Activated CD4-positive, alpha-beta memory T cell treated with anti-CD3 and anti-CD28 coated beads, Interleukin-2, amount 10 ng/mL, durations not matched to agents 7 days and 5 days (primary cell): ENCODE results near the gene SMIM24. TPM values are rescaled to one million over a fixed set of nuclear protein-coding genes. Genes with fewer than 3 reads are reported as not detected.

Experiments
- CTCF ChIA-PET: fragments of 350-600 bp; sonication (Branson Sonifier 250); formaldehyde crosslinking; loops from one replicate; lab custom pipeline; 2021; ENCODE audit warnings: antibody characterized with exemption, inconsistent platforms; lab: Charles Lee
- POLR2A ChIA-PET: fragments of 350-600 bp; sonication (Branson Sonifier 250); formaldehyde crosslinking; loops from one replicate; lab custom pipeline; 2021; ENCODE audit warnings: antibody characterized with exemption; lab: Charles Lee
- DNase-seq: peaks from one replicate; pipeline ENCODE4 v3.0.0-alpha.2; 2020
- H3K27ac Mint-ChIP-seq: one replicate; pipeline ENCODE4 v1.8.0; 2021; ENCODE audit warnings: mild to moderate bottlenecking, mixed read lengths
- H3K27me3 Mint-ChIP-seq: one replicate; pipeline ENCODE4 v1.8.0; 2021; ENCODE audit warnings: mixed read lengths
- H3K36me3 Mint-ChIP-seq: one replicate; pipeline ENCODE4 v1.8.0; 2021; ENCODE audit warnings: low read depth, mixed read lengths
- H3K4me1 Mint-ChIP-seq: one replicate; pipeline ENCODE4 v1.8.0; 2021; ENCODE audit warnings: mixed read lengths
- H3K4me3 Mint-ChIP-seq: one replicate; pipeline ENCODE4 v1.8.0; 2021; ENCODE audit warnings: mild to moderate bottlenecking, mixed read lengths
- H3K9me3 Mint-ChIP-seq: one replicate; pipeline ENCODE4 v1.8.0; 2021; ENCODE audit warnings: mixed read lengths
- total RNA-seq, 2 experiments: library from RNA; stranded (reverse); gene quantifications; one replicate each; pipeline ENCODE4 v1.2.3, GENCODE V29; 2021

SMIM24 gene
- total RNA-seq, 2 experiments from 2014 or later, result not detected

GRCh38 chr19:3500429-3501101 is 20.2 kb upstream of the SMIM24 start, which contains the start of gene DOHH:
Gene DOHH (minus strand): TSS chr19:3500674. CDS start chr19:3496814, 3,860 bp downstream.
- peak within 1 kb of the TSS; percentile 95 for H3K27ac Mint-ChIP-seq

GRCh38 chr19:3499738-3500428 is 19.6 kb upstream of the SMIM24 start:
- H3K27me3 Mint-ChIP-seq, result no peaks in the 10 kb centered on the region
- DNase-seq, result no peak
- no peaks in the 10 kb centered on the region for H3K9me3 Mint-ChIP-seq
- H3K4me1 Mint-ChIP-seq, result peaks cover 36% of the 10 kb centered on the region
- H3K4me3 Mint-ChIP-seq, result peak overlapping the region; percentile 88
- CTCF ChIA-PET, result interaction anchor here (0.6 to 3.4 kb wide), 3 partner anchors 15 to 27 kb away, joined by 5 to 23 read pairs (median 5); no protein-coding TSS in a partner anchor
- POLR2A ChIA-PET, result interaction anchor here (1.0 to 1.8 kb wide), 6 partner anchors 10 to 485 kb away, joined by 3 to 8 read pairs (median 4); partner anchors contain the start of genes EEF2, MFSD12 and SMIM24
- H3K36me3 Mint-ChIP-seq, result peaks cover 23% of the 10 kb centered on the region
- peak overlapping the region; percentile 95 for H3K27ac Mint-ChIP-seq

More at GRCh38 chr19:3500429-3501101, 20.2 kb upstream of the SMIM24 start, which contains the start of gene DOHH:
- peaks cover 36% of the 10 kb centered on the region for H3K4me1 Mint-ChIP-seq
- H3K4me3 Mint-ChIP-seq, result peak within 1 kb of the TSS; percentile 88
- peak; percentile 96 for DNase-seq
- H3K9me3 Mint-ChIP-seq, result no peaks in the 10 kb centered on the region
- ChIA-PET CTCF (interaction anchor here (0.5 to 3.4 kb wide), 6 partner anchors 12 to 123 kb away, joined by 3 to 23 read pairs (median 4); partner anchors contain the start of gene SMIM44), POLR2A (interaction anchor here (1.0 to 1.8 kb wide), 7 partner anchors 10 to 485 kb away, joined by 3 to 8 read pairs (median 4); partner anchors contain the start of genes EEF2, MFSD12 and SMIM24)
- peaks cover 19% of the 10 kb centered on the region for H3K36me3 Mint-ChIP-seq
- H3K27me3 Mint-ChIP-seq, result no peaks in the 10 kb centered on the region

- Mint-ChIP-seq H3K27ac (no peak overlapping the region), H3K9me3 (no peaks in the 10 kb centered on the region), H3K4me1 (peaks cover 39% of the 10 kb centered on the region), H3K27me3 (no peaks in the 10 kb centered on the region), H3K4me3 (no peak overlapping the region), H3K36me3 (peaks cover 24% of the 10 kb centered on the region)
- ChIA-PET CTCF (interaction anchor here (1.1 kb wide), 1 partner anchor 68 kb away, joined by 3 read pairs; no protein-coding TSS in a partner anchor), POLR2A (interaction anchor here (0.6 kb wide), 1 partner anchor 217 kb away, joined by 3 read pairs; no protein-coding TSS in a partner anchor)
- no peak for DNase-seq
These were observed 17.6 kb upstream of the SMIM24 start for GRCh38 chr19:3497757-3498520.

- CTCF ChIA-PET, result interaction anchor here (0.6 kb wide), 1 partner anchor 8 kb away, joined by 7 read pairs; no protein-coding TSS in a partner anchor
- POLR2A ChIA-PET, result no interaction called here
These were observed 16.3 kb upstream of the SMIM24 start for GRCh38 chr19:3496392-3497273.

GRCh38 chr19:3494559-3494958 is 14.2 kb upstream of the SMIM24 start:
- Mint-ChIP-seq H3K36me3 (peaks cover 27% of the 10 kb centered on the region), H3K27me3 (no peaks in the 10 kb centered on the region), H3K4me1 (peaks cover 27% of the 10 kb centered on the region), H3K27ac (peak overlapping the region; percentile 35), H3K9me3 (no peaks in the 10 kb centered on the region), H3K4me3 (no peak overlapping the region)
- ChIA-PET POLR2A (interaction anchor here (0.7 to 1.0 kb wide), 4 partner anchors 12 to 544 kb away, joined by 3 to 4 read pairs (median 3); no protein-coding TSS in a partner anchor), CTCF (interaction anchor here (0.6 to 2.0 kb wide), 5 partner anchors 9 to 348 kb away, joined by 3 to 24 read pairs (median 3); partner anchors contain the start of gene MRPL54)
- DNase-seq, result peak; percentile 45

More at GRCh38 chr19:3496392-3497273, 16.3 kb upstream of the SMIM24 start:
- Mint-ChIP-seq H3K36me3 (peaks cover 27% of the 10 kb centered on the region), H3K9me3 (no peaks in the 10 kb centered on the region), H3K4me1 (peaks cover 39% of the 10 kb centered on the region), H3K4me3 (no peak overlapping the region), H3K27ac (no peak overlapping the region), H3K27me3 (no peaks in the 10 kb centered on the region)
- DNase-seq, result no peak

GRCh38 chr19:3494051-3494450 is 13.7 kb upstream of the SMIM24 start:
- Mint-ChIP-seq H3K4me3 (no peak overlapping the region), H3K9me3 (no peaks in the 10 kb centered on the region), H3K36me3 (peaks cover 25% of the 10 kb centered on the region), H3K27me3 (no peaks in the 10 kb centered on the region), H3K27ac (no peak overlapping the region), H3K4me1 (peaks cover 24% of the 10 kb centered on the region)
- CTCF ChIA-PET, result interaction anchor here (0.6 to 2.0 kb wide), 4 partner anchors 9 to 347 kb away, joined by 3 to 24 read pairs (median 3); no protein-coding TSS in a partner anchor
- DNase-seq, result peak; percentile 45
- POLR2A ChIA-PET, result interaction anchor here (0.7 to 1.0 kb wide), 2 partner anchors 12 to 13 kb away, joined by 3 to 4 read pairs; no protein-coding TSS in a partner anchor

- Mint-ChIP-seq H3K36me3 (peaks cover 24% of the 10 kb centered on the region), H3K4me3 (no peak overlapping the region), H3K27me3 (no peaks in the 10 kb centered on the region), H3K27ac (peak overlapping the region; percentile 26), H3K9me3 (no peaks in the 10 kb centered on the region), H3K4me1 (peaks cover 20% of the 10 kb centered on the region)
- ChIA-PET POLR2A (interaction anchor here (1.0 kb wide), 1 partner anchor 13 kb away, joined by 3 read pairs; no protein-coding TSS in a partner anchor), CTCF (interaction anchor here (0.6 to 2.0 kb wide), 2 partner anchors 9 to 347 kb away, joined by 3 to 24 read pairs; no protein-coding TSS in a partner anchor)
- no peak for DNase-seq
These were observed 13.3 kb upstream of the SMIM24 start for GRCh38 chr19:3493651-3494050.

- H3K36me3 Mint-ChIP-seq, result peaks cover 22% of the 10 kb centered on the region
- peaks cover 16% of the 10 kb centered on the region for H3K4me1 Mint-ChIP-seq
- no peak overlapping the region for H3K27ac Mint-ChIP-seq
- CTCF ChIA-PET, result no interaction called here
- DNase-seq, result no peak
- POLR2A ChIA-PET, result no interaction called here
- H3K9me3 Mint-ChIP-seq, result no peaks in the 10 kb centered on the region
- no peak overlapping the region for H3K4me3 Mint-ChIP-seq
- H3K27me3 Mint-ChIP-seq, result no peaks in the 10 kb centered on the region
These were observed 12.6 kb upstream of the SMIM24 start for GRCh38 chr19:3492919-3493318.

- POLR2A ChIA-PET, result no interaction called here
These were observed 12.0 kb upstream of the SMIM24 start for GRCh38 chr19:3492131-3492839.

GRCh38 chr19:3491396-3492119 is 11.2 kb upstream of the SMIM24 start:
- Mint-ChIP-seq H3K27ac (no peak overlapping the region), H3K4me3 (no peak overlapping the region), H3K36me3 (peaks cover 16% of the 10 kb centered on the region), H3K27me3 (no peaks in the 10 kb centered on the region), H3K9me3 (no peaks in the 10 kb centered on the region), H3K4me1 (peaks cover 12% of the 10 kb centered on the region)
- ChIA-PET CTCF (no interaction called here), POLR2A (no interaction called here)
- DNase-seq, result no peak

More at GRCh38 chr19:3492131-3492839, 12.0 kb upstream of the SMIM24 start:
- no peaks in the 10 kb centered on the region for H3K27me3 Mint-ChIP-seq
- CTCF ChIA-PET, result no interaction called here
- no peaks in the 10 kb centered on the region for H3K9me3 Mint-ChIP-seq
- DNase-seq, result no peak
- no peak overlapping the region for H3K4me3 Mint-ChIP-seq
- peaks cover 13% of the 10 kb centered on the region for H3K4me1 Mint-ChIP-seq
- peaks cover 20% of the 10 kb centered on the region for H3K36me3 Mint-ChIP-seq
- no peak overlapping the region for H3K27ac Mint-ChIP-seq
